SKM-1 treated with dmso at 0.1 percent for 144 hours (cell line): Measurements from ENCODE around the gene NFKBIL1.
A peak's percentile ranks its signal among the peaks of the same experiment; 100 is the strongest.

ENCODE experiments used
- DNase-seq: peaks from one replicate; lab custom pipeline; 2025; ENCODE audit not compliant: unreplicated experiment; lab: John Stamatoyannopoulos, UW

The NFKBIL1 gene

DNA sequence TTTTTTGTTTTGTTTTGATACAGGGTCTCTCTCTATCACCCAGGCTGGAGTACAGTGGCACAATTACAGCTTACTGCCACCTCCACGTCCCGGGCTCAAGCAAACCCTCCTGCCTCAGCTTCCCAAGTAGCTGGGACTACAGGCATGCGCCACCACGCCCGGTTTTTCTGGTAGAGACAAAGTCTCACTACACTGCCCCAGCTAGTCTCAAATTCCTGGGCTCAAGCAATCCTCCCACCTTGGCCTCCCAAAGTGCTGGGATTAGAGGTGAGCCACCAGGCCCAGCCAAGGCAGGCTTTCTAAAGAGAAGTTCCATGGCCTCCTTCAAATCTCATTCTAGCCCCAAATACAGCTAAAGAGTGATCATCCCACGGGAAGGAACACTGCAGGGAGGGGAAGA is 13.4 kb upstream of the NFKBIL1 start:
- DNase-seq, result no peak

DNA sequence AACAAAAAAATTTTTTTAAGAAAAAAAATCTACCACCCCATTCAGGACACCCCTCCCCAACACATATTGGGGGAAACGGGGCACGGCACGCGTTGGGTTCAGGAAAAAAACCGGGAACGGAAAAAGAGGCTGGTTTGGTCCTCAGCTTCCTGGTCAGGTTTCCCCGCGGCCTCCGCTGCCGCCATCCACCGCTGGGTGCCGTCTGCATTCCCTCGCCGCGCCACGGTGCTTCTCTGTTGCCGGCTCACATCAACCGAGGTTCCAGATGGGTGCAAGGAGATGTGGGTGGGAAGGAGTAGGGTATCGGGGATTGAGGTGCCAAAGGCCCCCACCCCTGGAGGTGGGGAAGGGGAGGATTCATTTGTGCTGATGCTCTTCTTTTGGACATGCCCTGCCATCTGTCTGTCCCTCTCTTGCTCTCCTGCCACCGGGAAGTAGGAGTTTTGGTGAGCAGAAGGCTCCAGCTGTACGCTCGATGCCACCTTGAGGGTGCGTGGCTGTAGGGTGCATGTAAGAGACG is 12.8 kb upstream of the NFKBIL1 start:
- no peak for DNase-seq

DNA sequence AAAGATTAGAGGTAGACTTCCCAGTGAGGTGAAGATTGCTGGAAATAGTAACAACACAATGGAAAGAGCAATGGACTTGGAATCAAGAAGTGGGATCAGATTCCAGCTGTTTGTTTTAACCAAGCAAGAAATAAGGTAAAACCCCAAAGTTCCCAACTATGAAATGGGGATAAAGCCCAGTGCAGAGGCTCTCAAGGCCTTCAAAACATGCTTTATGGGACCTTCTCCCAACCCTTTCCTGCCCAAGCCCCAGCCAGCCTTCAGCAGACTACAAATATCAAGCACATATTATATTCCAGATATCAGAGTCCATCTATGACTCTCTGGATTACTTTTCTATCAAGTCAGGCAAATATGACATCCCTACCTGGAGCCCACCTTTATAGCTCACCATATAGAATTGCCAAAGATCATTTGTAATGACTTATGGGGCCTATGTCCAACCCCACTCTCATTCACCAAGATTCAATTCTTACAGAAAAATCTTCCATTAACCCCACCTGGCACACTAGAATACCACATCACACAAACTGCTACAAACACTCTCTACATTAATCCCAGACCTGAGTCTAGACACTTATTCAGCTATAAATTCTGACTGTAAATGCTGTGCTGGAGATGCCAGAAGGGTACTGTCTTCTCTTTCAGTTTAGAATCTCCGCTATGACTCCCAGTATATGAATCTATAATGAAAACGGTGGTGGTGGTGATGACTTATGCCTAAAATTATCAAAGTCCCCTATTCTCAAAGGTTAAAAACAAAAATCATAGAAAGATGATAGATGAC is 11.7 kb upstream of the NFKBIL1 start:
- DNase-seq, result no peak

- no peak for DNase-seq
Observed at GRCh38 chr6:31538805-31539400, 8.5 kb upstream of the NFKBIL1 start.

GRCh38 chr6:31540640-31541039 is 6.8 kb upstream of the NFKBIL1 start:
- DNase-seq, result no peak

DNA sequence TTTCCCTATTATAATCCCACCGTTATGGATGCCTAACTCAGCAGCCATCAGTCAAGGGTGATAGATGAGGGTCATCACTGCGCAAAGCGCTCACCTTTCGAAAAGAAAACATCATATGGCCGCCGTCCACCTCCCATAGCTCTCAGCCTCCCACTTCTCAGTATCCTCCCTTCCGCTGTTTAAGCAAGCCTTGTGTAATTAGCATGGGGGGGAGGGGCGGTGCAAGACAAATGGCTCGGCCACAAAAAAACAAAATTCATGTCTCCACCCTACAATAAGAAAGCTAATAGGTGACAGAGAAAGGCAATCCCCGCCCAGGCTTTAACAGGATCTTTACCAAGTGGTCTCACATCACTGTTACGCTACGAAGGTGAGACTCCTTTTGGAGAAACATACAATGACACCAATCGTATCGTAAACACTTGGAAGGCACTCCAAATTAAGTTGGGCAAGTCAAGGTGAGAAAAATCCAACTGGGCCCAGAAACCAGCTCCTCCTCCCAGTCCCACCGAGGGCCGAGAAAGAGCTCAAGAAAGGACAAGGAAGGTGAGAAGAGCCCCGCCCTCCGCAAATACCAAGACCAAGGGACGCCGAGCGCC is 6.2 kb upstream of the NFKBIL1 start:
- peak; percentile 60 for DNase-seq

GRCh38 chr6:31541658-31542521 is 5.5 kb upstream of the NFKBIL1 start, which contains the start of gene DDX39B:
DDX39B (minus strand) TSS chr6:31542003; CDS start chr6:31540532, 1,471 bp downstream.
- peak; percentile 94 for DNase-seq

GRCh38 chr6:31543639-31544038 is 3.8 kb upstream of the NFKBIL1 start:
- no peak for DNase-seq

DNA sequence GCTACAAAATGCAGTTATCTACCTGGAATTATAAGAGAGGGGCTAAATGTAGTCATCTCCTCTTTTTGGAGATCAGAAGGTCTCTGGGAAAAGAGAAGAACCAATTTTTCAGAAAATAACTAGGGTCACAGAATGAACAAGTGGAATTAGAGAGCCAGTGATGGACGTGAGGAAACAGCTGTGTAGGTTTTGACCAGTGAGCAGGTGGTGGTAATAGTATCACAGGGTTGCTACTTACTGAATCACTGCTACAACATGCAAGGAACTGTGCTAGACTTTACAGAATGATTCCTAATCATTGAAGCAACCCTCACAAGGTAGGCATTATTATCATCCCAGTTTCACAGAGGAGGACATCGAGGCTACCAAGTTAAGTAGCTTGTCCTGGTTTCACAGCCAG is 2.7 kb upstream of the NFKBIL1 start:
- no peak for DNase-seq

- no peak for DNase-seq
Observed at GRCh38 chr6:31545291-31545690, 2.1 kb upstream of the NFKBIL1 start.

DNA sequence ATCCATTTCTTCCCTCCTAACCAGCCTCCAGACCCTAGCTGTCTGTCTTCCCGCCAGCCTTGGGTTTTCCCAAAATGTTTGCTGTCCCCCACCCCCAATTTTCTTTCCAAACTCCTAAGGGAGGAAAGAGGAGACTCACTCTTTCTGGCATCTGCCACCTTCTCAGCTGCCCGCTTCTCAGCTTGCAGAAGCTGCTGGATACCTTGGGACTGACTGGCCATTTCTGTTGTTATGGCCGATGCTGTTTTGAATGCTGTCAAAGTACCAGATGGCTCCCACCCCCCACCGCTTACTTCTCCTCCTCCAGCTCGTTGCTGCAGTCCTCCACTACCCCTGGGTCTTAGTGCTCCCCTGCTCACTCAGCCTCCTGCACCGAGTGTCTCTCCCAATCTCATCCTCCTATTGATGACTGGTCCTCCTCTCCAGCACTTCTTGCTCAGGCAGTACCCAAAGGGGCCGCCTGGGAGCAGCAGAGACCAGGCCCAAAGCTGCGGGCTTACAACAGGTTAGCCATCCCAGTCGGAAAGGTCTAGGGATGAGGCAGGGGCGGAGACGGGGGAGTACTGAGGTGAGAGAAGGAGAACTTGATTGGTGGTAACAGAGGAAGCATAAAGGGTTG is 960 bp upstream of the NFKBIL1 start, which contains the start of gene ATP6V1G2:
ATP6V1G2 (minus strand) TSS at position 270 of the 619 bp plus-strand sequence; CDS start at position 221, 49 bp downstream.
- DNase-seq, result peak; percentile 77

GRCh38 chr6:31547727-31548543 is 527 bp downstream of the NFKBIL1 start:
- DNase-seq, result no peak

GRCh38 chr6:31548544-31548873 is 1.1 kb downstream of the NFKBIL1 start:
- no peak for DNase-seq

DNA sequence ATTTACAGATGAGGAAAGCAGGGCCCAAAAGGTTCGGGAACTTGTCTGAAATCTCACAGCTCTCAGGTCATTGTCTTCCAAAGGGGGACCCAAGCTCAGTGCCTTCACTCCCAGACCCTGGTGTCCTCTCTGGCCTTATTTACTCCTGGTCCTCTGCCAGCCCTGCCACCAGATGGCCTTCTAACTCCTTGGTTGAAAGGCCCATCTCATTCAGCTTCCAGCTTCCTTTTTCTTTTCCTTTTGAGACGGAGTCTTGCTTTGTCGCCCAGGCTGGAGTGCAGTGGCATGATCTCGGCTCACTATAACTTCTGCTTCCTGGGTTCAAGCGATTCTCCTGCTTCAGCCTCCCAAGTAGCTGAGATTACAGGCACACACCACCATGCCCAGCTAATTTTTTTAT is 4.0 kb downstream of the NFKBIL1 start:
- DNase-seq, result peak; percentile 86

- DNase-seq, result no peak
Observed at GRCh38 chr6:31556307-31556706, 8.9 kb downstream of the NFKBIL1 start.

DNA sequence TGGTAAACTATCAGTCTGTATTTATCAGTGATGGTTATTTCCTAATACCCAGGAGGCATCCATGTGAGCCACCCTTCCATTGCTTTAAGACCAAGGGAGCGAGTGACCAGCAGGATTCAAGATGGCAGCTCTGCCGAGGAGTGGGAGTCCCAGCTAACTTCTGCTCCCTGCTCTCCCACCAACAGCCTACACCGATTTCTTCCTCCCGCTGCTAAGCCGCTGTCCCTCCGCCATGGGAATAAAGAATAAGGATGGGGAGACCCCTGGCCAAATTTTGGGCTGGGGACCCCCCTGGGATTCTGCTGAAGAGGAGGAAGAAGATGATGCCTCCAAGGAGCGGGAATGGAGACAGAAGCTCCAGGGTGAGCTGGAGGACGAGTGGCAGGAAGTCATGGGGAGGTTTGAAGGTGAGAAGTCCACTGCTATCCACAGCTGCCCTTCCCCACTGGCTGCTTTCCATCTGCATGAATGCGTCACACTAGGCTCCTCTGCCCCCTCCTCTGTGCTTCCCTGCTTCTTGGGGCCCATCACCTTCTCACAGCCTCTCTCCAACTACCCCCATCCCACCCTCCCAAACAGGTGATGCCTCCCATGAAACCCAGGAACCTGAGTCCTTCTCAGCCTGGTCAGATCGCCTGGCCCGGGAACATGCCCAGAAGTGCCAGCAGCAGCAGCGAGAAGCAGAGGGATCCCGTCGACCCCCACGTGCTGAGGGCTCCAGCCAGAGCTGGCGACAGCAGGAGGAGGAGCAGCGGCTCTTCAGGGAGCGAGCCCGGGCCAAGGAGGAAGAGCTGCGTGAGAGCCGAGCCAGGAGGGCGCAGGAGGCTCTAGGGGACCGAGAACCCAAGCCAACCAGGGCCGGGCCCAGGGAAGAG is 10.3 kb downstream of the NFKBIL1 start:
- no peak for DNase-seq

GRCh38 chr6:31558318-31558625 is 10.9 kb downstream of the NFKBIL1 start:
- DNase-seq, result no peak

DNA sequence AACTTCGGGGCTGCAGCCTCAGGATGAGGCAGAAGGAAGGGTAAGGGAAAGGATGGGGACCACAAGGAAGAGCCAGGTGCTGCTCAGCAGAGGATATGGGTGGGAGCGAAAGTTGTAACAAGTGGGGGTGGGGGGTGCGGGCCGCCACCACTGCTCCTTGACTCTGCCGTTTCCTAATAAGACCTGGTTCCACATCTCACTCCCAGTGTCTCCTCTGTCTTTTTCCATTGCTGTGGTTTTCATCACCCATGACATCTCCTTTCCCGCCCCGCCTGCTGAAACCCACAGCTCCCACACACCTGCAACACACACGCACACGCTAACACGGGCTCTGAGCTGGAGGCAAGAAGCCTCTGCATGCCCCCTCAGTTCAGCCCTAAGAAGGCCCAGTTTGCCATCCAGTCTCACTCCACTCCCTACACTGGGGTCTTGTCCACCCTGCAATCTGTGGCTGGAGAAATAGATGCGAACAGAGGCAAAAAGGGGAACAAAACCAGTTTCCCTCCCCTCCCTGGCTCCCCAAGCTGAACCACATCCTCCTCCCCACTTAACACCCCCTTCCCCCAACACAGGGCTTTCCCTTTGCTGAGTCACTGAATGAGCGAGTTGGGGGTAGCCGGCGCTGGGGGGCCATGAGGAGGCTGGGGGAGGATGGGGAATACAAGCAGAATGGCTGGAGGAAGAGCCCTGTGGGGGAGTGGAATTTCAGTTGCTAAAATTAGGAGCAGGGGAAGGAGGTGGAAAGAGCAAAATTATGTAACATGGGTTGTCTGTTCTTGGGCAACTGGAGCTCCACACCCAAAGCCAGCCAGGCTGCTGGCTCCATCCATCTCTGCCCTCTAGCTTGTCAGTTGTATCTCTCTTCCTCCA is 11.5 kb downstream of the NFKBIL1 start:
- peak; percentile 100 for DNase-seq
